Activated CD8-positive, alpha-beta T cell treated with anti-CD3 and anti-CD28 coated beads for 36 hours (primary cell): ENCODE results near the gene ERBB4. TPM values are rescaled to one million over a fixed set of nuclear protein-coding genes. Genes with fewer than 3 reads are reported as not detected.

ENCODE experiments used
- ATAC-seq: fragments of 200-7000 bp; cut with Tn5 transposase; one replicate; pipeline ENCODE4 v1.10.0; 2021; ENCODE audit warnings: mild to moderate bottlenecking, moderate library complexity
- CTCF ChIA-PET: fragments of 350-600 bp; sonication (Branson Sonifier 250); formaldehyde crosslinking; loops from one replicate; lab custom pipeline; 2021; ENCODE audit warnings: antibody characterized with exemption; lab: Charles Lee
- POLR2A ChIA-PET: fragments of 350-600 bp; sonication (Branson Sonifier 250); formaldehyde crosslinking; loops from one replicate; lab custom pipeline; 2021; ENCODE audit warnings: antibody characterized with exemption; lab: Charles Lee
- DNase-seq: peaks from one replicate; pipeline ENCODE4 v3.0.0-alpha.2; 2020
- H3K27ac Mint-ChIP-seq: one replicate; pipeline ENCODE4 v1.8.0; 2021; ENCODE audit warnings: mild to moderate bottlenecking, mixed read lengths
- H3K27me3 Mint-ChIP-seq: one replicate; pipeline ENCODE4 v1.8.0; 2021; ENCODE audit warnings: mixed read lengths
- H3K36me3 Mint-ChIP-seq: one replicate; pipeline ENCODE4 v1.8.0; 2021; ENCODE audit warnings: low read depth, mixed read lengths
- H3K4me1 Mint-ChIP-seq: one replicate; pipeline ENCODE4 v1.8.0; 2021; ENCODE audit warnings: low read depth, mixed read lengths
- H3K4me3 Mint-ChIP-seq: one replicate; pipeline ENCODE4 v1.8.0; 2021; ENCODE audit warnings: mild to moderate bottlenecking, moderate library complexity, mixed read lengths
- H3K9me3 Mint-ChIP-seq: one replicate; pipeline ENCODE4 v1.8.0; 2021; ENCODE audit warnings: mixed read lengths
- intact Hi-C: fragments of 100-400 bp; cut with micrococcal nuclease; formaldehyde crosslinking; loops from one replicate; pipeline ENCODE4 v1.10.0; 2022
- total RNA-seq, 2 experiments: library from RNA; stranded (reverse); gene quantifications; one replicate each; pipeline ENCODE4 v1.2.3, GENCODE V29; 2021
- TF ChIP-seq, protein P1 (sequence below): fragments of 200-600 bp; IDR thresholded peaks from one replicate; pipeline ENCODE4 v1.8.0; 2022; ENCODE audit warnings: antibody characterized with exemption, mild to moderate bottlenecking

Gene ERBB4
- total RNA-seq, 2 experiments from 2014 or later: not detected

DNA sequence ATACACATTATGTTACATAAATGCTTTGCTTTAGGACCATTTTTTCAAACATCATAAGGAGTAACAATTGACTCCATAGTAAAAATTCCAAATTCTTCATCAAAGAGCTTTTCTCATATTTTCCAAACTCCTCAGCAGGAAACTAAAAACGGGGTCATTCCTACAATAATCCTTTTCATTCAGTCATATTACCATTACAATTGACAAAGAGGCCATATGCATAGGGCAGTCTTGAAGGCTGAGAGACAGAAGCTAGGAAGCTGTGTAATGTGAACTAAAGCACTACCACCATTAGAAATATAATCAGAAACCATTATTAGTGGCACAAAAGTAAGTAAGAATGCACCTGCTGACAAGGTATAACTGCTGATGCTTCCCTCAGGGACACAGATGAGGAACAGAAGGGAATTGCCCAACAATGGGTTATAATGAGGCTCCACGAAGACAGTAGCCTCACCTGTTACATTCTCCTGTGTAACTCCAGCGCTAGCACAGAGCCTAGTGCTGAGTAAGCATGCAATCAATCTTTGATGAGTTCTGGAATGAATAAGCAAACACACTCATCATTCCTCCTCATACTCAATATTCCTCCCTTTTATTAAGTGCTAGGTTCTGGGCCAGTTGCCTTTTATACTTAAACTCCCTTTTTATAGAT is 1039.9 kb downstream of the ERBB4 start:
- Mint-ChIP-seq H3K27me3 (no peaks in the 10 kb centered on the region), H3K27ac (no peak overlapping the region), H3K36me3 (no peaks in the 10 kb centered on the region), H3K9me3 (peaks cover 3% of the 10 kb centered on the region), H3K4me3 (no peak overlapping the region), H3K4me1 (no peaks in the 10 kb centered on the region)
- DNase-seq (no peak), ATAC-seq (no peak)
- ChIA-PET CTCF (no interaction called here), POLR2A (no interaction called here)
- TF ChIP-seq, protein P1, sequence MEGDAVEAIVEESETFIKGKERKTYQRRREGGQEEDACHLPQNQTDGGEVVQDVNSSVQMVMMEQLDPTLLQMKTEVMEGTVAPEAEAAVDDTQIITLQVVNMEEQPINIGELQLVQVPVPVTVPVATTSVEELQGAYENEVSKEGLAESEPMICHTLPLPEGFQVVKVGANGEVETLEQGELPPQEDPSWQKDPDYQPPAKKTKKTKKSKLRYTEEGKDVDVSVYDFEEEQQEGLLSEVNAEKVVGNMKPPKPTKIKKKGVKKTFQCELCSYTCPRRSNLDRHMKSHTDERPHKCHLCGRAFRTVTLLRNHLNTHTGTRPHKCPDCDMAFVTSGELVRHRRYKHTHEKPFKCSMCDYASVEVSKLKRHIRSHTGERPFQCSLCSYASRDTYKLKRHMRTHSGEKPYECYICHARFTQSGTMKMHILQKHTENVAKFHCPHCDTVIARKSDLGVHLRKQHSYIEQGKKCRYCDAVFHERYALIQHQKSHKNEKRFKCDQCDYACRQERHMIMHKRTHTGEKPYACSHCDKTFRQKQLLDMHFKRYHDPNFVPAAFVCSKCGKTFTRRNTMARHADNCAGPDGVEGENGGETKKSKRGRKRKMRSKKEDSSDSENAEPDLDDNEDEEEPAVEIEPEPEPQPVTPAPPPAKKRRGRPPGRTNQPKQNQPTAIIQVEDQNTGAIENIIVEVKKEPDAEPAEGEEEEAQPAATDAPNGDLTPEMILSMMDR: no peak
- intact Hi-C loops: no loop called here

DNA sequence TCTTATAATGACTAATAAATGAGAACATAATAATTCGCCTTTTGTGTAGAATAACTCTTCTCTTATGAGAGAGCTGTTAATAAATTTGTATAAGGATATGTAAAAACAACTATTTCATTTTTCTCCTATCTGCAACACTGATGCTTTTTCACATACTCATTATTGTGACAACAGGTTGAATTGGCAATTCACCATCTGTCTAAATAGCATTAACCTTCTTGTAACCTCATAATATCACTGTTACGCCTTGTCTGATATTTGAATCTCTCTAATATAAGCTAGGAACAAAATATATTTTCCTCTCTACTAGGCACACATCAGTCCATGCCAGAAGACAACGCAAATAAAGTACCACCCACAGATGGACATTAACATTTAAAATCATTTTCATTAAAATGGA is 1043.3 kb downstream of the ERBB4 start:
- H3K9me3 Mint-ChIP-seq: peaks cover 1% of the 10 kb centered on the region
- ChIA-PET POLR2A (no interaction called here), CTCF (no interaction called here)
- H3K27me3 Mint-ChIP-seq: no peaks in the 10 kb centered on the region
- H3K4me1 Mint-ChIP-seq: no peaks in the 10 kb centered on the region
- TF ChIP-seq, protein P1: no peak
- H3K4me3 Mint-ChIP-seq: no peak overlapping the region
- ATAC-seq (no peak), DNase-seq (no peak)
- no peak overlapping the region for H3K27ac Mint-ChIP-seq
- no peaks in the 10 kb centered on the region for H3K36me3 Mint-ChIP-seq
- intact Hi-C loops: no loop called here

DNA sequence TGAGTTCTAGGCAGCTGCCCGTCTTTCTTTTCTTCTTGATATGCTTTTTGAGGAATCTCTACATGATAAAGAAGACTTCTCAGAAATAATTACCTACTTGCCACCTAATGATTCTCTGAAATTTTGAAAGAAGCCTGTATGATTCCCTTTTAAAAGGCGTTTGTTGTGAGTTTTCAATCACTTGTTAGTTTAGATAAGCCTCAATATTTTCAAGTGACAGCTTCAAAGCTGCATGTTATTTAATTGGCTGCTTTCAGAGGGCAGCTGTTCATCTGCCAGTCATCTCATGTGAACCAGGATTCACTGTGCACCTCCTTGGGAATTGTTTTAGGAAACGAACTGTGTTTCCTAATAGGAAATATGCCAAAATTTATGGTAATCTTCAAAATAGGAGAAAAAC is 1044.1 kb downstream of the ERBB4 start:
- intact Hi-C loops: no loop called here
- POLR2A ChIA-PET: no interaction called here
- Mint-ChIP-seq H3K9me3 (peaks cover 1% of the 10 kb centered on the region), H3K4me1 (no peaks in the 10 kb centered on the region), H3K27me3 (no peaks in the 10 kb centered on the region), H3K4me3 (no peak overlapping the region), H3K36me3 (no peaks in the 10 kb centered on the region), H3K27ac (no peak overlapping the region)
- DNase-seq (no peak), ATAC-seq (no peak)
- CTCF ChIA-PET: no interaction called here
- TF ChIP-seq, protein P1: no peak

DNA sequence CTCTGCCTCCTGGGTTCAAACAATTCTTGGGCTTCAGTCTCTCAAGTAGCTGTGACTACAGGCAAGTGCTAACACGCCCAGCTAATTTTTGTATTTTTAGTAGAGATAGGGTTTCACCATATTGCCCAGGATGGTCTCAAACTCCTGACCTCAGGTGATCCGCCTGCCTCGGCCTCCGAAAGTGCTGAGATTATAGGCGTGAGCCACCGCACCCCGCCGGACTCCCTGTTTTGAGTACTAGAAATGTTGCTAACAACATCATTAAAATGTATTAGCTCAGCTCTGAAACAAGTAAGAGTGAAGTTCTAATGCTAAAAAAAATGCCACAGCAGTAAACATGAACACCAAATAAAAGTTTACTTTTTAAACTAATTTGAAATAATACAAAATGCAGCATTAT is 1044.5 kb downstream of the ERBB4 start:
- Mint-ChIP-seq H3K27me3 (no peaks in the 10 kb centered on the region), H3K9me3 (peaks cover 1% of the 10 kb centered on the region), H3K27ac (no peak overlapping the region), H3K4me1 (no peaks in the 10 kb centered on the region), H3K4me3 (no peak overlapping the region), H3K36me3 (no peaks in the 10 kb centered on the region)
- ATAC-seq: no peak
- TF ChIP-seq, protein P1: no peak
- intact Hi-C loops: no loop called here
- POLR2A ChIA-PET: no interaction called here
- no peak for DNase-seq
- CTCF ChIA-PET: no interaction called here

DNA sequence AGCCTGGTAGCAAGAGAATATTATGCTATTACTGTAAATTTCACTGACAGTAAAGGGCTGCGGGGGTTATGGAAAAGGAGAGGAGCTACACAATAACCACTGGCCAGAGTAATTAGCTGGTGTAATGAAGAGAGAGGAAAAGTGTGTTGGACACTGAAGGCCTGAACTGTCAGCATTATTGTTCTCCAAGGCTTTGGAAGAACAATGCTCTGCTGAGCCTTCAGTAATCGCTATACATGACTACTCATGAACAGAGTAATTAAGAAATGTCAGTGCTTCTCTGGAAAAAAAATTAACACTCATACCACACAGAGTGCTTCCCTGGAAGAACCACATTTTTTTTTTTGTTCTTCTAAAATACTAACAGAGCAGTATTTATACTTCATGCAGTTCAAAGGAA is 1050.9 kb downstream of the ERBB4 start:
- ChIA-PET CTCF (no interaction called here), POLR2A (no interaction called here)
- intact Hi-C loops: no loop called here
- Mint-ChIP-seq H3K9me3 (peaks cover 1% of the 10 kb centered on the region), H3K4me1 (no peaks in the 10 kb centered on the region), H3K36me3 (no peaks in the 10 kb centered on the region), H3K27ac (no peak overlapping the region), H3K4me3 (no peak overlapping the region), H3K27me3 (no peaks in the 10 kb centered on the region)
- no peak for DNase-seq
- TF ChIP-seq, protein P1: no peak
- ATAC-seq: no peak
